Breast epithelium (tissue), 4 donors: ENCODE results near the gene RBM38. TPM values are rescaled to one million over a fixed set of nuclear protein-coding genes. Genes with fewer than 3 reads are reported as not detected.
"Not testable (repeated sequence)": the region's sequence is repeated elsewhere in the genome, so short reads cannot be mapped to it uniquely, and the experiment has no call there.

Experiments used
- DNase-seq, 2 donors: peaks; one replicate each; pipeline ENCODE4 v3.0.0-alpha.2; 2019; ENCODE audit warnings: low spot score in 2 of 2
- H3K27ac ChIP-seq, 2 donors: fragments of 200-600 bp; sonication (generic) in 1 of 2; one replicate each; pipeline ENCODE4 v1.5.1; 2016 to 2019; ENCODE audit warnings: mild to moderate bottlenecking in 1 of 2
- H3K27me3 ChIP-seq, 2 donors: fragments of 200-600 bp; sonication (generic) in 1 of 2; one replicate each; pipeline versions ENCODE4 v1.5.1 to v1.6.0; 2017 to 2019; ENCODE audit warnings: control low read depth in 1 of 2, mild to moderate bottlenecking in 1 of 2
- H3K36me3 ChIP-seq: fragments of 200-600 bp; one replicate; pipeline ENCODE4 v1.5.1; 2019
- H3K4me1 ChIP-seq, 2 donors: fragments of 200-600 bp; sonication (generic); one replicate each; pipeline ENCODE4 v1.5.1; 2016 to 2019; ENCODE audit warnings: control low read depth in 1 of 2
- H3K4me3 ChIP-seq, 3 donors: fragments of 200-600 bp; sonication (generic); 1 replicate in 2 of 3; 2 replicates in 1 of 3; pipeline ENCODE4 v1.5.1; 2016 to 2019; ENCODE audit warnings: mild to moderate bottlenecking in 3 of 3, moderate library complexity in 2 of 3
- H3K9me3 ChIP-seq, 2 donors: fragments of 200-600 bp; sonication (generic) in 1 of 2; one replicate each; pipeline ENCODE4 v1.5.1; 2016 to 2019; ENCODE audit warnings: control low read depth in 1 of 2
- CTCF ChIP-seq, 3 donors: fragments of 450-650 bp; IDR thresholded peaks; one replicate each; pipeline ENCODE4 v1.5.1; 2016 to 2017; ENCODE audit warnings: antibody characterized with exemption in 3 of 3, mild to moderate bottlenecking in 3 of 3, moderate library complexity in 3 of 3
- POLR2A ChIP-seq: fragments of 450-650 bp; IDR thresholded peaks from one replicate; pipeline ENCODE4 v1.6.1; 2016; ENCODE audit warnings: antibody characterized with exemption, mild to moderate bottlenecking, moderate library complexity
- POLR2AphosphoS5 ChIP-seq, 3 donors: sonication (generic); formaldehyde crosslinking; IDR thresholded peaks; one replicate each; pipeline ENCODE4 v1.6.1; 2017; ENCODE audit warnings: antibody characterized with exemption in 3 of 3
- intact Hi-C: fragments of 100-400 bp; cut with DNase I; formaldehyde crosslinking; loops from one replicate; pipeline ENCODE4 v1.15.1; 2023; ENCODE audit warnings: low total_unique reads
- total RNA-seq, 3 donors: library from RNA; depleted of rRNA; stranded (reverse); fragments of >200 nt; gene quantifications; one replicate each; pipeline ENCODE4 v1.1.0, GENCODE V29; 2016

Gene RBM38
- total RNA-seq, 3 donors from 2014 or later = 5.1 to 13.5 (median 10.5) TPM

DNA sequence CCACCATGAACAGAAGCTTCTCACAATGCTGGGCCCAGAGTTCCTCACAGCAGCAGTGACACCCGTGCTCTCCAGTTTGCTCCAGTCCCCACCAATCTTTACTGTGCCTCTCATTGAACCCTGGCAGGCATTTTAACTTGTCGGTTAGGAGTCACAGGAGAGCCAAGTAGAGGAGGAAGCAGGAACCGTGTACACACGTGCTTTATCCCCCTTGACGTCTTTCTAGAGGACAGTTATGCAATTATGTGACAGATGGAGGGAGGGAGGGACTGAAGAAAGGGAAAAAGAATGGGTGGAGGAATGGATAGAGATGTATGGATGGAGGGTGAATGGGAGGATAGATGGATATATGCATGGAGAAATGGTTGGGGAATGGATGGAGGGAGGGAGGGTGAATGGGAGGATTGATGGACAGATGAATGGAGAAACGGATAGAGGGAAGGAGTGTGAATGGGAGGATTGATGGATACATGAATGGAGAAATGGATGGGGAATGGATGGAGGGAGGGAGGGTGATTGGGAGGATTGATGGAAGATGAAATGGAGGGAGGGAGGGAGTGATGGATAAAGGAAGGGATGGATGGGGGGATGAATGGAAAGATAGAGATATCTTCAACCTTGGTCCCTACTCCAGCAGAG, 26.0 kb downstream of the RBM38 start:
- Histone ChIP-seq H3K36me3 (no peaks in the 10 kb centered on the region), H3K4me1 (no peaks in the 10 kb centered on the region), H3K9me3 (no peaks in the 10 kb centered on the region), H3K27me3 (peaks cover 0 to 5% of the 10 kb centered on the region in 2 donors), H3K27ac (no peak overlapping the region), H3K4me3 (no peak overlapping the region)
- intact Hi-C loops = no loop called here
- no peak for TF ChIP-seq CTCF (IDR thresholded peaks at IDR 0.05)
- TF ChIP-seq POLR2AphosphoS5 (IDR thresholded peaks at IDR 0.05) = no peak
- no peak for TF ChIP-seq POLR2A
- no peak for DNase-seq

DNA sequence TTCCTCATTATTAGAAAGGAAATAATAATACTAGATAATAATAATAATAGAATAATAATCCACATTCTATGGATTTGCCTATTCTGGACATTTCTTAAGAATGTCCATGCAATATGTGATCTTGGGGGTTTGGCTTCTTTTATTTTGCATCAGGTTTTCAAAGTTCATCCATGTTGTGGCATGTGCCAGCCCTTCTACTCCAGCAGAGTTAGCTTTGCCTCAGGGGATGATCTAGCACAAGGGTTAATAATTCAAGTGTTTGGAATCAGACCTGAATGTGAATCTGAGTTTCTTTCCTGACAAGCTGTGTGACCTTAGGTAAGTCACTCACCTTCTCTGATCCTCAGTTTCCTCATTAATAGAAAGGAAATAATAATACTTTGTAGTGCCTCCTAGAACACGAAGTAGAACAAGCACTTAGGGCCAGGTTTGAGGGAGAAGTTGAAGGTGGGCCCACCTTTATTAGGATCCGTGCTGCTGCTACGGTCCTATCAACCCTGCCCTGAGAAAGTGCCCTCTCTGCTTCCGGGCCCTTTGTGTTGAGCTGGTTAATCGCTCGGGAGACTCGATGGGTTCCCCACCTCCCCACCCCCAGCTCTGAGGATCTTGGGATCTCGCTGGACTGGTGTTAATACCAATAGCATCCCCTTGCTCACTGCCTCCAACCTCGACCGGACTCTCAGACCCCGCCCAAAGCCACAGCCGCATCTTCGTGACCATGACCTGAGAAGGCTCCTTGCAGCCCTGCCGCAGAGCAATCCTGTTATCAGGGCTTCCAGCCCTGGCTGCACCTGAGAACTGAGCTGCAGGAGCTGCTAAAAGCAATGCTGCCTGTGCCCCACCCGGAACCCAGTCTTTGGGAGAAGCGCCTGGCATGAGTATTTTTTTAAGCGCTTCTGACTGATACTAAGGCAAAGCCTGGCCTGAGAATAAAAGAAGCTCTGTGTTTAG, 26.9 kb downstream of the RBM38 start:
- peaks cover 0 to 5% of the 10 kb centered on the region in 2 donors for H3K27me3 ChIP-seq
- intact Hi-C loops = no loop called here

GRCh38 chr20:57419479-57419878, 28.3 kb downstream of the RBM38 start:
- H3K4me3 ChIP-seq, H3K27me3 ChIP-seq, H3K36me3 ChIP-seq, H3K27ac ChIP-seq, H3K4me1 ChIP-seq, H3K9me3 ChIP-seq, intact Hi-C loops, DNase-seq: not testable (repeated sequence)

More for the DNA sequence above, 26.9 kb downstream of the RBM38 start:
- no peaks in the 10 kb centered on the region for H3K4me1 ChIP-seq
- no peak overlapping the region for H3K4me3 ChIP-seq
- no peak for DNase-seq
- no peaks in the 10 kb centered on the region for H3K9me3 ChIP-seq
- TF ChIP-seq POLR2AphosphoS5 (IDR thresholded peaks at IDR 0.05) (no peak), POLR2A (no peak), CTCF (IDR thresholded peaks at IDR 0.05) (no peak)
- no peaks in the 10 kb centered on the region for H3K36me3 ChIP-seq
- H3K27ac ChIP-seq = no peak overlapping the region

DNA sequence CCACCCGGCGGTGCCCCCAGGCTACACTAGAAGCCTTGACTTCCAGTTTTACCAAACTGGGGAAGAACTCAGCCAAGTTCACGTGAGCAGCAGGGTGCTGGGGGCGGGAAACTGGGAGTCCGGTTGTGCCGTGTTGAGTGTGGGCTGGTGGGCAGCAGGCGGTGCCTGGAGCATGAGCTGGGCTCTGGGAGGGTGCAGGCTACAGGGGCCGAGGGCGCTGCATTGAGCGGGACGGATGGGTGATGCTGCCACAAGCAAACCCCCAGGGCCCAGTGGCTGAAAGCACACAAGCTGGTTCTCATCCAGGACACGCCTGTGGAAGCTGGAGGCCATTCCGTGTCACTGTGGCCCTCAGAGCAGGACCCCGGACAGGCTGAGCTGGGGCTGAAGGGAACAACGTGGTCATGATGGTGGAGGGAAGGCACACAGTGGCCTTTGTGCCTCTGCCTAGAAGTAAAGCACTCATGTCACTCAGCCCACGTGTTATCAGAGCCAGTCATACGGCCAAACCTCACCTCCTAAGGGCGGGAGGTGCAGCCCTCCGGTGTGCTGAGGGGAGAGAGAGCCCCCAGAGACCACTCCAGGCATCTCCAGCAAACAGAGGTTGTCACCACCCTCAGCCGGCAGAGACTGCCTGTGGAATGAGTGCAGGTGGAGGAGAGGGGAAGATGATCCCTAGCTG, 29.5 kb downstream of the RBM38 start:
- H3K36me3 ChIP-seq = no peaks in the 10 kb centered on the region

More for the DNA sequence above, 29.5 kb downstream of the RBM38 start:
- no peak for TF ChIP-seq POLR2A
- TF ChIP-seq POLR2AphosphoS5 (IDR thresholded peaks at IDR 0.05) = no peak
- no peak for TF ChIP-seq CTCF (IDR thresholded peaks at IDR 0.05)
- H3K27ac ChIP-seq = no peak overlapping the region
- no peak for DNase-seq
- intact Hi-C loops = no loop called here
- H3K4me1 ChIP-seq = no peaks in the 10 kb centered on the region
- no peaks in the 10 kb centered on the region for H3K9me3 ChIP-seq
- H3K27me3 ChIP-seq = peaks cover 0 to 5% of the 10 kb centered on the region in 2 donors
- H3K4me3 ChIP-seq = no peak overlapping the region
